GM18873 (cell line): ENCODE results near the gene CDHR4.
A peak's percentile ranks its signal among the peaks of the same experiment; 100 is the strongest.

Source experiments
- ATAC-seq: cut with Tn5 transposase; IDR thresholded peaks from one replicate; pipeline ENCODE4 v1.9.1; 2021; ENCODE audit warnings: mild to moderate bottlenecking, moderate library complexity, moderate number of reproducible peaks; ENCODE audit not compliant: unreplicated experiment, low FRiP score

The CDHR4 gene

DNA sequence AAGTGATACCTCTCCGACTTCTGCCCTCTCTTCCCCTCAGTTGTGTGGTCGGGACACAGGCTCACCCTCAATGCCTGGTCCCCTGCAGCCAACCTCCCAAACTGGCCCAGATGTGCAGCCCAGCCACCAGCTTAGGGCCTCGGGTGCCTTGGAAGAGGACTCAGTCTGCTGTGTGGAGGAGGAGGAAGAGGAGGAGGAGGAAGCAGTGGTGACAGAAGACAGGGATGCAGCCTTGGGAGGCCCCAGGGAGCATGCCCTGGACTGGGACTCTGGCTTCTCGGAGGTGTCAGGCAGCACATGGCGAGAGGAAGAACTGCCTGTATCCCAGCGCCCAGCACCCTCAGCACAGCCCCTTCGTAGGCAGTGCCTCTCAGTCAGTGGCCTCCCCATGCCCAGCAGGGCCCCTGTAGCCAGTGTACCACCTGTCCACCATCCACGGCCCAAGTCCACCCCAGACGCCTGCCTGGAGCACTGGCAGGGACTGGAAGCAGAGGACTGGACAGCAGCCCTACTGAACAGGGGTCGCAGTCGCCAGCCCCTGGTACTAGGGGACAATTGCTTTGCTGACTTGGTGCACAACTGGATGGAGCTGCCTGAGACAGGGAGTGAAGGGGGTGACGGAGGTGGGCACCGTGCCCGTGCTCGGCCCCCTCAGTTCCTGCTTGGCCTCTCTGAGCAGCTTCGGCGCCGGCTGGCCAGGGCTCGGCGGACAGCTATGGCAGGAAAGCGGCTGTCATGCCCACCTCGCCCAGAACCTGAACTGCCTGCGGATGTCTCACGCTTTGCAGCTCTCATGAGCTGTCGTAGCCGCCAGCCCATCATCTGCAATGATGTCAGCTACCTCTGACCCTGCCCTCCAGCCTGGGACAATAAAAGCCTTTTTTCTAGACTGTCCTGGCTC, 4.7 kb upstream of the CDHR4 start:
- no peak for ATAC-seq

DNA sequence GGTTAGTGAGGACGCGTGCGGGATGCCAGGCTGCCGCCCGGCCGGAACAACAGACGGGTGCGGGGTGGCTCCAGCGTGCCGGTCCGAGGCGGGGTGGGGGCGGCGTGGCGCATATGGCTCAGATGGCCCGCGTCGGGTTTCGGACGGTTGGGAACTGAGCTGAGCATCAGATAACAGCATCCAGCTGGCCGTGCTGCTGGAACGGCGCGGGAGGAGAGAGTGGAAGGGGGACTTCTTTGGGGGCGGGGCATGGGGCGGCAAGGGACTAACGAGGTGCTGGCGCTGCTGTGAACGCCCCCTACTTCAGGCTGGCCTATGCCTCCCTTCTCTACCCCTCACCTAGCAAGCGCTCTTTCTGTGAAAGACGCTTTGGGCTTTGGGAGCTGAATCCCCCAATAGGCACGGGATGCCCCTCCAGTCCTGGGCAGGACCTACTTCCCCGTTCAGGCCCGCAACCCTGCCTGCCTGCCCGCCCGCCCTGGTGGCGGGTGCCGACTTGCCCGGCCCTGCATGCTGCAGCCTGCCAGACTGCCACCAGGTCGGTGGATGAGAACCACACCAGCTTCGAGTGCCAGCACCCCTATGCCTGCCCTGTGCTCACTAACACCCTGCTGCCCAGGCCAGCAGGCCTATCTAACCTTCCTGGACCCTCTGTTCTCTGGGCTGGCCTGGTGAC, 3.9 kb upstream of the CDHR4 start:
- peak; percentile 18 for ATAC-seq

DNA sequence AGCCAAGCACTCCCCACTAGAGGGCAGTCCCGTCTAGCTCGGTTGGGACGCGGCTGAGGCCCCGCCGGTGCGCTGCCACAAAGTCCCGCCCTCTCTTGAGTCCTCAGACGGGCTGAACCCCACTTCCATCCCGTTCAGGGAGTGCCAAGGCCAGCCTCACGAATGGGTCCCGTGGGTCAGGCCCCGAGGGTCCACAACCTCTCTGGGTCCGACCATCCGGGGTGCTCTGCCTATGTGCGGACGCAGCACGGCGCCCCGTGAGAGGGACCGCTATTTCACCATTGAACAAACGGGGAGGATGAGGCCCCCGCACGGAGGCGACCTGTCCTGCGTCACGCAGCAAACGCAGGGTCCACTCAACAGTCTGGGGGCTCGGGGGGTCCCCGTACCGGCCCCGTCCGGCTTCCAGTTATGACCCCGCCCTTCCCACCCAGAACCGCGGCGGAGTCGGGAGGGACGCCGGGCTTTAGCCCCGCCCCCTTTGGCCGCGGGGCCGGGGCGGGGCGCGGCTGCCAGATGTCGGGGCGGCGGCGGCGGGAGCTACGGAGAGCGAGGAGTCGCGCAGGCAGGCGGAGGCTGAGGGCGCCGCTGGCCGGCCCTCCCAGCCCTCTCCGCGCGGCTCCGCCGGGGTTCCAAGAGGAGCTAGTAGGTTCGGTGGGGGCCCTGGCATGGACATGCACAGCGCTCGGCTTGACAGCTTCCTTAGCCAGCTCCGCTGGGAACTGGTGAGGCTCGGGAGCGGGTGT, 3.2 kb upstream of the CDHR4 start, which contains the start of gene INKA1:
Gene INKA1, plus strand, starts transcription at position 543 of the 746 bp plus-strand sequence. Its CDS starts 132 bp downstream, at position 675.
- ATAC-seq = peak; percentile 40

DNA sequence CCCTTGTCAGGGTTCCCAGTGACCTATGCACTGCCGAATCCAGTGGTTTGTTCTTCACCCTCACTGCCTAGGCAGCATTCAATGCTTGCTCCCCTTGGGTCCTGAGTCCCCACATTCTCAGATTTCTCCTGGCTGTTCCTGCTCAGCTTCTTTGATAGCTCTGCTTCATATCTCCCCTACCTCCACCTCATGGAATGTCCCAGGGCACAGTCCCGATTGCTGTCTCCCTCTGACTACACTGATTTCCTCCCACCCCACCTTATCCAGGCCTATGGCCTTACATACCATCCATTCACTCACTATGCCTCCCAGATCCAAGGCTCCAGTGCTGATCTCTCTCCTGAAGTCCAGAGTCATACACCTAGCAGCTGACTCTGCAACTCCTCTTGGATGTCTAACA, 1.5 kb upstream of the CDHR4 start:
- ATAC-seq = no peak

DNA sequence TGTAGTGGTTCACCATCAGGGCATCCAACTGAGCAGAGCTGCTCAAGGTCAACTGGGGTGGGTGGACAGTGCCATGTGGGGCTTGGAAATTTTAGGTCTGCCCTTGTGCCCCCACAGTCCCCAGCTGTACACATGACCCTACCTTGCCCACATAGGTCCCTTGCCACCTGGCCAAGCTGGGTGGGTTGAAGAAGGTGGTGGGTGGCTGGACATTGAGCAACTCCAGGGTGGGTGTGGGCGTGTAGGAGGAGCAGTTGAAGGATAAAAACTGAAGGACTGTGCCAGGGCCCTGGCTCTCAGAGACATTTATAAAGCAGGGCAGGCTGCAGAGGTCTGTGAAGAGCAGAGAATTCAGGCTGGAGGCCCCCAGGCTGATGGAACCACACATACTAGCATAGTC, 568 bp downstream of the CDHR4 start:
- ATAC-seq = no peak

DNA sequence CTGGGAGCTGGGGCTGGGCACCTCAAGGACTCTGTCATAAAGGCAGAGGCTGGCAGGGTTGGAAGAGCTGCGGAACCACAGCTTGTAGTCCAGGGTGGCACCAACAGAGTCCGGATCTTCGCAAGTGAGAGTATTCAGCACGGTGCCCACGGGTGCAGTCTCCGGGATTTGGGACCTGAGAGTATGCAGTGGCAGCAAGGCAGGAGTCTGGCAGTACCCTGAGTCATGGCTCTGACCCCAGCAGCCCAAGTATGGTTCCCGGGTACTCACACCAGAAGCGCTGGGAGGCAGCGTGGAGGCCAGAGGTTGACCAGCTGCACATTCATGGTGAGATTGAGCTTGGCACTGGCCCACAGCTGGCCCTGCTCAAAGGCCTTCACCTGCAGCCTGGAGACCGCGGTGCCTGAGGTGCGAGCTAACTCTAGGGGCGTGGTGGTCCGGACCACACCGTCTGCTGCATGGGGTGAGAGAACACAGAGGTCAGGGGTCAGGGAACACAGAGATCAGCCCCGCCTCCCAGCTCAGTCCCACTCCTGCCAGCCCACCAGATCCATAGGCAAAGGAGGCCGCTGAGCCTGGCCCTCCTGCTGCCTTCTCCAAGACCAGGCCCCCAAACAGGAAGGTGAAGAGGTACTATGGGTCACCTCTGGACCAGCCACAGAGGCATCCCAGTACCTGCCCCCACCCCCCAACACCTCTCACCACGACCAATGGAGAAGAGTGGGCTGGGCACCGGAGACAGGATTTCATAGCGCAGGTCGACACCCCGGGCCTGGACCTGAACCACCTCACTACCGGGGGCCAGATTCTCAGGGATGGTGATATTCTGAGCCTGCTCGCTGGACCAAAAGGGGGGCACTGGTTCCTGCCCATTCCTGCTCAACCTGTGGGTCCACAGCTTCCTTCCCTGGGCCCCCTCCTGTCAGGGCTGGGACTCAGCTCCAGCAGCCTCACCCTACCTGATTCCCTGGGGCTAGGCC, 4.5 kb downstream of the CDHR4 start:
- ATAC-seq = no peak

DNA sequence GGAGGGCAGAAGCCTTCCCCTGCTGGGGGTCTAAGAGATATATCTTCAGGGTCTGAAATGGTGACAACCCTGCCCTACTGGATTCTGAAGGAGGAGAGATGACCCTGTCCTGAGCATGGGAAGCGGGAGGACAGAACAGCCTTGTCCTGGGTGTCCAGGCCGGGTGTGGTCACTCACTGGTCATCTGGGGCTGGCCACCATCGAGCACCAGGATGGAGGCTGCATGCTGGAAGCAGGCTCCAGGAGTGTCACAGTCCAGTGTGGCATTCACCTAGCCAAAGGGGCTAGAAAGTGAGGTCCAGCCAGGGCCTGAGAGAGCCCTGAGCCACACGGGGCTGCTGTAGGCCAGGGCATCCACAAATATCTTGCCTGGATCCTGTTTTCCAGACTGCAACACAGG, 5.2 kb downstream of the CDHR4 start:
- no peak for ATAC-seq

DNA sequence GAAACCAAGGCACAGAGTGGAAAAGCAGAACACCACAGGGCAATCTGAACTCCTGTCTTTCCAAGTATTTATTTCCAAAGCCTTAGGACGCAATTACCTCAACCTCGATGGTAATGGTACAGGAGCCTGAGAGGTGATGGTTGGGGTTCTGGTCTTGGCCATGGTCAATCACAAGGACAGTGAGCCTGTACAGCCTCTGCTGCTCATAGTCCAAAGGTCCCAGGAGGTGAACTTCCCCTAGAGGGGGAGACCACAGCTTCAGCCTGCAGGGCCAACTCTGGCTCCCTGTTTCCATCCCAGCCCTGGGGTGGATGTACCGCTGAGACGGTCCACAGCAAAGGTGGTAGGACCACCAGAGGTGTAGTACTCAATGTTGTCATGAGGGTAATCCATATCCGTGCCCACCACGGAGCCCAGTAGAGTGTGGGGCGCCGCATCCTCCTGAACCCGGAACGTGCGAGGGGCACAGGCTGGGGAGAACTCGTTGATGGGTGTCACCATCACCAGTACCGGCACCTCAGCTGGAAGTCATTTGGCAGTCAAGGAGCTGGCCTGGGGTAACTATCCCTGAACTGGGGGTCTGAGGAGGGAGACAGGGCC, 6.1 kb downstream of the CDHR4 start:
- no peak for ATAC-seq

DNA sequence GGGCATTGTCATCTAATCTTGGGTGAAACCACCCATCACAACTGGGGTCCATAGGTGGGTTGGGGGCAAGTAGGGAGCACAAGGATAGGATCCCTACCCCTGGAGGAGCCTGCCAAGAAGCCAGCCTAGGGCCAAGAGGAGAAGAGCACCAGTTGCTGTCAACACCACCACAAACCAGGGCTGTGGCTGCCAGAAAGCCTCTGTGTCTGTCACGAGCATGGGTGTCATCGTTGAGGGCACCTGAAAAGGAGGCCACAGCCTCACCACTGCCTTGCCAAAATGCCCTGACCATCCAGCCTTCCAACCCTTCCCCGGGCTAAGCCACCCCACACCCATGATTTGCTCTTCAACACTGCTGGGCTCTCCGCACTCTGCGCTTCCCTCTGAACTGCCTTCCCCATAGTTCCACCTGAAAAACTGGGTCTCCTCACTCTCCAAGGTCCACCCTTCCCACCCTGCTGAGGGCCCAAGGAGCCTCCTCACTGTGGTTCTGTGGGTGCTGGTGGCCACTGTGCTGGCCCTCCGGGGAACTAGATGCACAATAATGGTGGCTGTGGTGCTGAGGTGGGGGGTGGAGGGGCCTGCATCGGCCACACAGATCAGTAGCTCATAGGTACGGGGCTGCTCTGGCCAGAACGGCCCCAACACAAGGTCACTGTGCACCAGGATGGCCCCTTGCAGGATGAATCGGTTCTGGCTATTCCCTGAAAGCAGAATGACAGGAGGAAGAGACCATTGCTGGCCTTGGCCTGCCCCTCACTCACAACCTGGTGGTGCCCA, 7.1 kb downstream of the CDHR4 start:
- ATAC-seq = no peak

DNA sequence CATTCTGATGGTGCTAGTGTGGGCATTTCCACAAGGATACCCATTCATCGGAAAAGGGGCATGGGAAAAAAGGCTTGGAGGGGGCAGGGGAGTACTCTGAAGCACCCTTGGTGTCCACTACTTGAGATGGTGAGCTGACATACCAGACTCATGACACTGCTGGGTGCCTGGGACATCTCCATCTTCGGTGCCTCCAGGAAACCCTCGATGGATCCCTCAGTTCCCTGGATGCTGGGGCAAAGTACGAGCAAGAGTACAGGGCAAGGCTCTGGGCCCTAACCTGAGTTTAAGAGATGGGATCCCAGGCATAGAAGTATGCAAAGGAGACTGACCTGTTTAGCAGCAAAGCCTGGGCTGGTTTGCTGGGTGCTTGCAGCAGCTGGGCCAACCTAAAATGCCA, 8.1 kb downstream of the CDHR4 start:
- no peak for ATAC-seq

DNA sequence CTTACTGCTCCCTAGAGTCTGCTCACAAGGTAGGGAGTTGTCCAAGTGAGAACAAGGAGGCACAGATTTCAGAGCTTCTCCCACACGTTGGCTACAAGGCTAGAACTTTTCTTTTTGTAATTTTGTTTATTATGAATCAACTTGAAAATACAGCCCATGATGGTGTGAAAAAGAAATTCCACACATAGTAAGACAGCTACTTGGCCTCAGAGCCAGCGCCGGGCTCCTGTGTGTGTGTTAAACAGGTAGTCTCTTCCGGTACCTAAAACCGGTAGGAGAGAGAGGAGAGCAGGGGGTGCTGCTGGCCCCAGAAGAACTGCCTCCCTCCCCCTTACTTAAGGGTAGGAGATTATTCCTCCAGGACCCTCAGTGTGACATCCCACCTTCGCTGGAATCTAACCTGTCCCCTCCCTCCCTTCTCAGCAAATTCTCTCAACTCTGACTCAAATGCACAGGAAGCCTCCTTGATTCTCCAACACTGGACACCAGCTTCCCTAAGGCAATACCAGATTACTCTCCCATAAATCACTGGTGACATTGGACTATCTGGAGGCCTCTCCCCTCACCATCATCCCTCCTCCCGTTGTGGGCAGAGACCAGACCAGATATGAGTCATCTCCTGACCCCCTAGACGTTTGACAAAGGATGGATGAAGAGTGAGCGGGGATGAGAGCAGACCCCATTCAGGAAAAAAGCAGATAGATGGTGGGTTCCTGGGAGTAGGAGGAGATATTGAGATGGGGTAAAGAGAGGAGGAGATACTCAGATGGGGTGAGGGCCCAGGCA, 8.9 kb downstream of the CDHR4 start:
- ATAC-seq = no peak

DNA sequence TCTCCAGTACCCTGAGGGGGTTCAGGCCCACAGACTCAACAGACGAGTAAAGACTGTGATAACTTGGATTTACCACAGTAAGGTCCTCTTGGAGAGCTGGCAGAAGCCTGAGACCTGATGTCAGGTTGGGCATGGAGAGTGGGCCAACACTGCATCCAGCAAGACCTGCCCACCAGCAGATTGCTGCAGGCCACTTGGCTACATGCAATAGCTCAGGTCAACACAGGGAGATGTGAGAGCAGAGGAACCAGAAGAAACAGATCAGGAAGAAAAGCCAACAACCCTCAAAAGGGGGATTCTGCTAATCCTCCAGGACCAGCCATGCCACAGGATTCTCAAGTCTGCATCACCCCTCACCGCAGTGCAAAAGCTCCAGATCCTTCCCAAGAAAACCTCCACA, 11.6 kb downstream of the CDHR4 start:
- ATAC-seq = no peak

DNA sequence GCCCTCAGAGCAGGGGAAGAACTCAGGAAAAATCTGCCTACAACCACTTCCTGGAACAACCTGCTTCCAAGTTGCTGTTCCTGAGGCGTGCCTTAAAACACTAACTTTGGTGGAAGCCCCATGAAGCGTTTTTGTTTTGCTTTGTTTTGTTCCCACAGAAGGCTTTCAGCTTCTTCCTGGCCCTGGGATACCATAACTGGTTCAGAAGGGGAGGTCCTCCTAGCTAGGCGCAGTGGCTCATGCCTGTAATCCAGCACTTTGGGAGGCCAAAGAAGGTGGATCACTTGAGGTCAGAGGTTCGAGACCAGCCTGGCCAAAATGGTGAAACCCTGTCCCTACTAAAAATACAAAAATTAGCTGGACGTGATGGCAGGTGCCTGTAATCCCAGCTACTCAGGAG, 12.1 kb downstream of the CDHR4 start:
- no peak for ATAC-seq

DNA sequence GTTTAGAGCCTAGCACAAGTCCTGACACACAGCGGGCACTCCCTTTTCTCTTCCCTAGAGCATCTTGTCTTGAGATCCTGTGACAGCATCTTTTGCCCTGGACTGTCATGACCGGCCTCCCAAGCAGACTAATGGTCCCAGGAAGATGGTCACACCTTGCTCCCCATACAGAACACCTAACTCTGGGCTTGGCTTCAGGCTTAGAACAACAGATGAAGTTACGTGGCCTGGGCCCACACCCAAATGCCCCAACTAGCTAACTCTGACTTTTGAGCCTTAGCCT, 12.6 kb downstream of the CDHR4 start:
- ATAC-seq = no peak

DNA sequence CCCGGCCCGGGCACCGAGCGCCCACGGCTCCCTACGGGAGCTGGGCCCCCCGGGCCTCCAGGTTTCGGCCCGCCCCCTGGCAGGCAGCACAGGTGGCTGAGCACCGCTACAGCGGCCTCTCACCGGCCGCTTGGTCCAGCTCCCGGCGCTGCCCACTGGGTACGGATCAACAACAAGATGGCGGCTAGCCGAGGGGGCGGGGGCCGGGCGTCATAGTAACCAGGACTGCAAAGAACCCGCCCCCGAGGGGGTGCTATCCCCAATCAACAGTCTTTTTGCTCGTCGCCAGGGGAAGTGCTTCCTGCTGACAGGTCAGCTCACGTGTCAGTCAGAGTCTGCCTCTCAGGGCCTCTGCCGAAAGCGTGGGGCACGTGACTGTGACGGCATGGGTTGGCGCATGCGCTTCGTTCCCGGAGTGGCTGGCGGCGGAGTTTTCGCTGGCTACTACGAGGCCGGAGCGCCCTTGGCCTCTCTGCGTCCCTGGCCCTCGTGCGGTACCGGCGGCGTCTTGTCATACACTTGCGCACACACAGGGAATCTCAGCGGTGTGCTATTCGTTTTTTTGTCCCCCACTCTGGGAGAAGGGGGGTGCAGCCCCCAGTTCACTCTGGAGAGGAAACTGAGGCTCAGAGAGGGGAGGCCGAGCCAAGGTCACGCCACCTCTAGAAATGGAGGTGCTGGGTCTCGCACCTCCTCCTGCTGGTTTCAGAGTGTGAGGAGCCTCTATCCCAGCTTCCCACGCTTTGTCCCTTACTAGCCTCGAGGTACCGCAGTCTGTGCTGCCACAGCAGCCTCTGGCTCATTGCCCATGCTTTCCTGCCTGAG, 13.1 kb downstream of the CDHR4 start, which contains the start of gene IP6K1:
Gene IP6K1, minus strand, starts transcription at position 186 of the 825 bp plus-strand sequence. CDS start 38,502 bp downstream, outside the sequence.
- peak; percentile 98 for ATAC-seq

DNA sequence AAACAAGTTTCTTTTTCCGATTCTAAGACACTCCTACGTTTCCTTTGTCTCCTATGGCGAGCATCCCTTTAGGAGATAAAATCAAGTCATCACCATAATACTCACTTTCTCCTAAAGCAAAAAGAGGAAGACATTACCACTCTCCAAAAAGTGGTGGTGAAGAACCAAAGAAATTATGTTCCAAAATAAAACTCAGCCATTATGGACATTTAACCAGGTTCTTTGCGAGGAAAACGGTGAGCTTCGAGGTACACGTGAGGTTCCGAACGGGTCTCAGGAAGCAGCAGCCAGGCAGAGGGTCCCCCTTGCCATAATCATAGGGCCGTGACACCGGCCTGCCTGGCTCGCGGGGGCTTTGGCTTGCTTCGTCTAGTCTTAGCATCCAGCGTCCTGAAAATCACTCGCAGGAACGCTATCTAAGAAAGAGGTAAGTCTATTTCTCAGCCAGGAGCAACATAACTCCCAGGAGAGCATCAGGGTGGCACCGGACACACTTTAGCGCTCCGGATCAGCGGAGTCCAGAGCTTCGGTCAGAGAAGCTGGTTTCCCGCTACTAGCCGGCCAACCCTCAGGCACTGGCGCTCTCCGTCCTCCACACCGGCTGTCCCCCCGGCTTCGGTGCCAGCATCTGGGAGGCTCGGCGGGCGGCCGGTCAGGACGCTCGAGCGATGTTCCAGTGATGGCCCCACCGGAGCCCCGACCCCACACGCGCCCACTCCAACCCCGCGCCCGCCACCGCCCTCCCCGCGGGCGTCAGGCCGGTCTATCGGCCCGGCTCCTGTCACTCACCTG, 13.9 kb downstream of the CDHR4 start:
- peak; percentile 15 for ATAC-seq
